HG02610 (cell line): ENCODE results near the gene SNX25.

ENCODE experiments used
- ATAC-seq: cut with Tn5 transposase; IDR thresholded peaks from one replicate; pipeline ENCODE4 v1.9.1; 2021; ENCODE audit warnings: mild to moderate bottlenecking, moderate library complexity; ENCODE audit not compliant: unreplicated experiment

Gene SNX25

DNA sequence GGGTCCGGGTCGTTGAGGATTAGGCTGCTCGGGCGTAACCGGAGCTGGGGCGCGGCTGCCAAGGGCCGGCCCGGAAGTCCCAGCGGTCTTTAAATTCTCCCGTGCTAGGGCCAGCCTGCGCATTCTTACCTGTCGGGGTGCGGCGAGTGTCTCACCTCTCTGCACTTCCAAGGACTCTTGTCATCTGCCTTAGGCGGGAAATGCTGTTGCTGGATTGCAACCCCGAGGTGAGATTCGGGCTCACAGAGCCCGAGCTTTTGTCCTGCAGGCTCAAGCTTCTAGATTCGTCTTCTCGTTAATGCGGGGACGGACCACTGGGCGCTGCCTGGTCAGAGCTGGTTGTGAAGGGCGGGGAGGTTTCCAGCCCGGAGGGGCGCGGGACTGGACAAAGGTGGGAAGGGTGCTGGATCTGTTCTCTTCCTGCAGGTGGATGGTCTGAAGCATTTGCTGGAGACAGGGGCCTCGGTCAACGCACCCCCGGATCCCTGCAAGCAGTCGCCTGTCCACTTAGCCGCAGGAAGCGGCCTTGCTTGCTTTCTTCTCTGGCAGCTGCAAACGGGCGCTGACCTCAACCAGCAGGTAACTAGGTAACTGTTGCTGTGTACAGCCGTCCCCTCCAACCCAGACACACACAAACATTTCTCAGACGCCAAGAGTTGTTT lies 187.5 kb downstream of the SNX25 start, which contains the start of gene ANKRD37:
TSS of gene ANKRD37 (plus strand) at position 118 of the 662 bp plus-strand sequence. CDS start at position 201, 83 bp downstream.
- peak; percentile 1 for ATAC-seq

GRCh38 chr4:185398618-185399017 lies 189.2 kb downstream of the SNX25 start:
- no peak for ATAC-seq

DNA sequence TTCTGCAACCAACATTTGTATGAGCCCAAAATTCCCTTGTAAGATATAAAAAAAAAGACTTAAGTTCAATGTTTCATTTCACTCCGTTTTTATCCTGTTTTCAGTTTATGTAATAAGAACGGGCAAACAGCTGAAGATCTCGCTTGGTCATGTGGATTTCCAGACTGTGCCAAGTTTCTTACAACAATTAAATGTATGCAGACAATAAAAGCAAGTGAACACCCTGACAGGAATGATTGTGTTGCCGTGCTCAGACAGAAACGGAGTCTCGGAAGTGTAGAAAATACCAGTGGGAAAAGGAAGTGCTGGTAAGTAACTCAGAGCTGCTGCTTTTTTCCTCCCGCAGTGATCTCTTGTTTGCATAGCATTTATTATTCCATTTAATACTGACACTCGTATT lies 190.1 kb downstream of the SNX25 start:
- ATAC-seq, result no peak

DNA sequence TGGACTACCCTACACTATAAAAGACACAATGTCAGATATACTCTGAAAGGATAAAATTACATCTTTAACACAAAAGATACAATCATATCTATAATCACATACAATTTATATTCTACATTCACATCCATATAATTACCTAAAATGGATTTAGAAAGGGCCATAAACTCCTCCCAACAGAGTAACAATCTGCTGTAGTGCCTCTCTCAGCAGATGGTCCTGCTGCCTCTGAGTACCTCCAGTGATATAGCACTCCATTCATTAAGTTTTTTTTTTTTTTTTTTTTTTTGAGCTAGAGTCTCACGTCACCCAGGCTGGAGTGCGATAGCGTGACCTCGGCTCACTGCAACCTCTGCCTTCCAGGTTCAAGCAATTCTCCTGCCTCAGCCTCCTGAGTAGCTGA lies 194.6 kb downstream of the SNX25 start:
- no peak for ATAC-seq

DNA sequence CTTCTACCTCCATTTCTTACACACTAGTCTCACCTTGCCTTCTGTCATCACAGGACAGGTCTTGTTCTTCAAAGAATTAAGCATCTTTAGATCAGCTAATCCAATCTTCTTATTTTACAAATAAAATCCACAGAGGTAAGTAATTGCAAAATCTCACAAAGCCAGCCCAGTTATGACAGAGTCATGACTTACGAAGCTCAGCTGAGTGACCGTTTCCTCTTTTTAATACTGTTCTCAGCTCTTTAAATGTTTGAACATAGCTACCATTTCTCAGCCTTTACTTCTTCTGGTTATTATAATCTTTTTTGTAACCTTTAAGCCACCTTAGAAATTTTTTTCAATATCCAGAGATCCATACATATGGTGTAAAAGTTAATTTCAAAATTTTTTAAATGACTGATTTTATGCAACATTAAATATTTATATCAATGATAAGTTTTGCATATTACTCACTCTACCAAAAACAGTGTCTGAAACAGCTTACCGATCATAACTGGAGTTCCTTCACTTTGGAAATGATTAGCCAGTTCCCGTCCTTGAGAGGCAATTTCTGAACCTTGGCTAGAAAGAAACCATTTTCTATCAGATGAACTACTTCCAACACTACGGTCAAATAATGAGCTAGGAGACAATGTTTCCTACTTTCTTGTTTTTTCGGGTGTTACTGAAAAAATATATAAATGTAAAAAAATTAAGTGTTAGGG lies 196.1 kb downstream of the SNX25 start:
- ATAC-seq, result no peak

DNA sequence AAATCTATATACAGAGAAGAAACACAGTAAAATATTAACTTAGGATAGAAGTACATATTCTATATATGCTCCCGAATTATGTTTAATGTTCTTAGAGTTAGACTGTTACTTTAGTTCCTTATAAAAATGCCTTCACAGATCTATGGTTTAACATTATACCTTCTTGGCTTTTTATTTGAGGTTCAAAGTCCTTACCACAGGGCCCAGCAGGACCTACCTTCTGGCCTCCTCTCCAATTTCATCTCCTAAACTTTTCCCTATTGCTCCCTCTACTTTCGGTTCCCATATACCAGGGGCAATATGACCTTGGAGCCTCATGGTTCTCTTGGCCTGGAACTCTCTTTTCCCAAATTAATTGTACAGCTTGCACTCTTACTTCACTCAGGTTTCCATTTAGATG lies 199.0 kb downstream of the SNX25 start:
- no peak for ATAC-seq

- no peak for ATAC-seq
These were observed 202.5 kb downstream of the SNX25 start for GRCh38 chr4:185411849-185412248.

GRCh38 chr4:185412412-185412811 lies 203.0 kb downstream of the SNX25 start:
- no peak for ATAC-seq
